Psoas muscle (tissue), 8 donors: ENCODE results near the gene S100A13. TPM values are rescaled to one million over a fixed set of nuclear protein-coding genes. Genes with fewer than 3 reads are reported as not detected.
A peak's percentile ranks its signal among the peaks of the same experiment; 100 is the strongest.

Experiments used
- ATAC-seq, 4 donors: fragments of 200-7000 bp; cut with Tn5 transposase; one replicate each; pipeline ENCODE4 v1.9.1; 2020; ENCODE audit warnings: moderate library complexity in 3 of 4, mild to moderate bottlenecking in 2 of 4
- DNase-seq, 2 donors: peaks; one replicate each; pipeline ENCODE4 v3.0.0-alpha.2; 2020
- H3K27ac ChIP-seq: fragments of 200-600 bp; one replicate; pipeline ENCODE4 v1.8.0; 2022
- H3K27me3 ChIP-seq, 3 donors: fragments of 200-600 bp in 1 of 3; one replicate each; pipeline versions ENCODE4 v1.6.1 to v1.8.0; 2013 to 2022; ENCODE audit warnings: low read length in 2 of 3, mild to moderate bottlenecking in 2 of 3, moderate library complexity in 1 of 3; ENCODE audit not compliant: insufficient read depth in 3 of 3
- H3K36me3 ChIP-seq, 2 donors: fragments of 200-600 bp in 1 of 2; one replicate each; pipeline versions ENCODE4 v1.6.1 to v1.8.0; 2013 to 2022; ENCODE audit warnings: low read depth in 1 of 2, mild to moderate bottlenecking in 1 of 2, moderate library complexity in 1 of 2; ENCODE audit not compliant: insufficient read depth in 1 of 2
- H3K4me1 ChIP-seq: fragments of 200-600 bp; one replicate; pipeline ENCODE4 v1.8.0; 2022
- H3K4me3 ChIP-seq: fragments of 200-600 bp; one replicate; pipeline ENCODE4 v1.8.0; 2022; ENCODE audit warnings: mild to moderate bottlenecking
- H3K9me3 ChIP-seq: fragments of 200-600 bp; one replicate; pipeline ENCODE4 v1.8.0; 2022
- CTCF ChIP-seq: fragments of 200-600 bp; IDR thresholded peaks from one replicate; pipeline ENCODE4 v1.8.0; 2022; ENCODE audit warnings: antibody characterized with exemption
- WGBS, 3 donors: extraction: QIAGEN DNeasy Blood & Tissue Kit; methylation state at CpG; one replicate each; pipeline versions ENCODE4 v1.1.6 to v1.1.7; 2013; 5-methylcytosine and 5-hydroxymethylcytosine counted together
- intact Hi-C, 2 donors: fragments of 100-400 bp; cut with DNase I; formaldehyde crosslinking; loops; one replicate each; pipeline versions ENCODE4 v1.11.0 to v1.14.2; 2022
- polyA plus RNA-seq, 3 donors: library from polyadenylated mRNA; stranded (reverse); fragments of 200-250 nt; gene quantifications; one replicate each; pipeline ENCODE4 v1.2.3, GENCODE V29; 2013
- total RNA-seq, 4 donors: library from RNA; stranded (reverse); fragmentation: NEBNext Ultra II Directional in 2 of 4; extraction: Animal tissue kit (Norgen Biotek cat#: 25700) in 2 of 4; gene quantifications; one replicate each; pipeline versions ENCODE4 v1.2.1 to v1.2.4, GENCODE V29; 2021 to 2023
- donor health status: healthy with polysubstance abuse.
- donor health status: DM: no; HTN: no; CAD: no; lungs with moderate emphysema.
- donor health status: Bipolar disorder and iron deficiency.
- donor health status: healthy.
- donor health status: DM: yes; HTN: yes; CAD: no.
- donor health status: DM: no; HTN: no; CAD: no.
- donor health status: DM: no; HTN: no; CAD: no.
- donor health status: DM: yes; HTN: yes; CAD: no.

S100A13 gene
- total and polyA plus RNA-seq, 7 donors: 72.4 to 199 (median 113) TPM

GRCh38 chr1:153619171-153619570 is 8.1 kb downstream of the S100A13 start:
- DNase-seq (no peak), ATAC-seq (no peak)
- TF ChIP-seq CTCF: no peak
- intact Hi-C loops: loop anchor here (5.0 kb wide), 1 partner anchor 107 kb away; no protein-coding TSS in a partner anchor
- H3K9me3 ChIP-seq: no peaks in the 10 kb centered on the region
- H3K36me3 ChIP-seq: peaks cover 0 to 57% of the 10 kb centered on the region in 2 donors
- H3K4me1 ChIP-seq: peaks cover 8% of the 10 kb centered on the region
- no peak overlapping the region for H3K27ac ChIP-seq
- 93 to 97% (median 93%) methylated on average over 6 of the region's 6 CpGs for WGBS, 3 donors
- H3K4me3 ChIP-seq: no peak overlapping the region
- no peaks in the 10 kb centered on the region for H3K27me3 ChIP-seq

DNA sequence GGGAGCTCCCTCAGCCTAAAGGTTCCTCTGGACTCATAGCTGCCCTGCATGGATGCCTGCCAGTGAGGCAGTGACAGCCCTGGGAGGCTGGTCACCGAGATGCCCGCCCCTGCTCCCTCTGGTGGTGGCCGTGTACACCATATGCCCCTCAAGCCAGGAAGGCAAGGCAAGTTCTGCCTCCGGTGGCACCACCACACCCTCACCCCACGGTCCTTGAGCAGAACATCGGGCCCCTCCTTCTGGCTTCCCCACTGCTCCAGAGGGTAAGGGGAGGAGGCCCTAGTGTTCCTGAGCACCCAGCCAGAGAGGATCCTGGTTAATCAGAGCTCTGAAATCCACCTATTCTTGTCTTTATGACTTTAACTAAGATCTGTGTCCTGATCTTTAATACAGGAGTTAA is 9.6 kb downstream of the S100A13 start:
- H3K9me3 ChIP-seq: no peaks in the 10 kb centered on the region
- WGBS, 3 donors: 4 to 59% (median 43%) methylated on average over 6 of the region's 6 CpGs
- H3K36me3 ChIP-seq: peaks cover 0 to 42% of the 10 kb centered on the region in 2 donors
- H3K4me1 ChIP-seq: peaks cover 8% of the 10 kb centered on the region
- peak; percentile 55 for TF ChIP-seq CTCF
- ATAC-seq (peak; percentile 73 to 94 (median 80)), DNase-seq (peak; percentile 81 to 95)
- peak overlapping the region; percentile 50 for H3K27ac ChIP-seq
- no peak overlapping the region for H3K4me3 ChIP-seq
- intact Hi-C loops: loop anchor here (2.0 to 5.0 kb wide), 2 partner anchors 45 to 105 kb away; no protein-coding TSS in a partner anchor
- no peaks in the 10 kb centered on the region for H3K27me3 ChIP-seq

DNA sequence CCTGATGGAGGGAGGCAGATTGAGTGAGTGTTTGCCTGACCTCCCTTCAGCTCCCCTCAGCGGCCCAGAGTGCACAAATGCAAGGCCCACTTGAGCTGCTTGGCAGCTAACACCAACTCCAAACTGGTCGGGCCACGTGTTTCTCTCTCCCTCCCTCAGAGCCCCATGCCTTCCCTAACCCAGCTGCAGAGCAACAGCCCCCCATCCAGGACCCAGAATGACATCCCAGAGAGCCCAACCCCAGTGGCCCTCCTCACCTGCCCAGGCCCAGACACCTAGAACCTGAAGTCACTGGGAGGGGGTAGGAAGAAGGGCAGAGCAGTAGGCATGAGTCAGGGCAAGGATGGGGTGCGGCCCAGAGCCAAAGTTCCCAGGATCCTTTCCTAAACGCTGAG is 10.4 kb downstream of the S100A13 start:
- 59 to 82% (median 75%) methylated on average over 2 to 5 of the region's 5 CpGs for WGBS, 3 donors
- Histone ChIP-seq H3K27ac (no peak overlapping the region), H3K4me1 (peaks cover 8% of the 10 kb centered on the region), H3K36me3 (peaks cover 0 to 34% of the 10 kb centered on the region in 2 donors), H3K4me3 (no peak overlapping the region), H3K9me3 (no peaks in the 10 kb centered on the region), H3K27me3 (no peaks in the 10 kb centered on the region)
- no peak for TF ChIP-seq CTCF
- DNase-seq (no peak), ATAC-seq (peak in 1 of 4 donors; percentile 2)
- intact Hi-C loops: loop anchor here (2.0 to 5.0 kb wide), 2 partner anchors 44 to 105 kb away; no protein-coding TSS in a partner anchor

- no peaks in the 10 kb centered on the region for H3K27me3 ChIP-seq
- H3K4me1 ChIP-seq: peaks cover 8% of the 10 kb centered on the region
- no peaks in the 10 kb centered on the region for H3K9me3 ChIP-seq
- TF ChIP-seq CTCF: no peak
- H3K4me3 ChIP-seq: no peak within 1 kb of the TSS
- intact Hi-C loops: loop anchor here (2.0 to 5.0 kb wide), 2 partner anchors 44 to 104 kb away; no protein-coding TSS in a partner anchor
- WGBS, 3 donors: 64 to 80% (median 67%) methylated on average over 9 to 10 of the region's 10 CpGs
- peaks cover 0 to 32% of the 10 kb centered on the region in 2 donors for H3K36me3 ChIP-seq
- DNase-seq: peak in 1 of 2 donors; percentile 59
- ATAC-seq: no peak
- no peak within 1 kb of the TSS for H3K27ac ChIP-seq
These were observed 11.0 kb downstream of the S100A13 start, which contains the start of gene S100A14 for GRCh38 chr1:153616144-153616916. TSS of gene S100A14 (minus strand) at chr1:153616325. CDS start at chr1:153615858, 467 bp downstream.
